Activated CD4-positive, CD25-positive, alpha-beta regulatory T cell treated with anti-CD3 and anti-CD28 coated beads, Interleukin-2, amount 50 U/mL, for 16 hours (primary cell): ENCODE results near the gene DDRGK1.

Experiments used
- DNase-seq: peaks from one replicate; pipeline ENCODE4 v3.0.0-alpha.2; 2020; ENCODE audit warnings: low read depth, low spot score

The DDRGK1 gene

GRCh38 chr20:3204124-3204794 lies at the start of gene DDRGK1:
Gene DDRGK1, minus strand, starts transcription at chr20:3204682. Its CDS starts 55 bp downstream, at chr20:3204627.
- DNase-seq: peak; percentile 77

- DNase-seq: no peak
Measured at GRCh38 chr20:3251806-3252205, 47.3 kb upstream of the DDRGK1 start.

- no peak for DNase-seq
Measured at GRCh38 chr20:3250091-3250504, 45.6 kb upstream of the DDRGK1 start.

GRCh38 chr20:3248993-3249347 lies 44.5 kb upstream of the DDRGK1 start:
- no peak for DNase-seq

- no peak for DNase-seq
Measured at GRCh38 chr20:3248167-3248992, 43.9 kb upstream of the DDRGK1 start.

- DNase-seq: no peak
Measured at GRCh38 chr20:3247638-3248037, 43.2 kb upstream of the DDRGK1 start.

- no peak for DNase-seq
Measured at GRCh38 chr20:3246682-3247081, 42.2 kb upstream of the DDRGK1 start.

GRCh38 chr20:3245711-3246110 lies 41.2 kb upstream of the DDRGK1 start:
- DNase-seq: no peak

GRCh38 chr20:3245156-3245555 lies 40.7 kb upstream of the DDRGK1 start:
- DNase-seq: no peak

- DNase-seq: no peak
Measured at GRCh38 chr20:3244613-3245012, 40.1 kb upstream of the DDRGK1 start.

- no peak for DNase-seq
Measured at GRCh38 chr20:3243718-3244358, 39.4 kb upstream of the DDRGK1 start.

GRCh38 chr20:3242172-3242692 lies 37.8 kb upstream of the DDRGK1 start:
- no peak for DNase-seq

- DNase-seq: no peak
Measured at GRCh38 chr20:3240776-3241363, 36.4 kb upstream of the DDRGK1 start.

GRCh38 chr20:3239867-3240775 lies 35.6 kb upstream of the DDRGK1 start:
- no peak for DNase-seq

GRCh38 chr20:3239026-3239866 lies 34.8 kb upstream of the DDRGK1 start, which contains the start of gene SLC4A11:
Gene SLC4A11, minus strand, starts transcription at chr20:3239190. Its CDS starts 53 bp downstream, at chr20:3239137.
- DNase-seq: no peak

GRCh38 chr20:3238616-3239025 lies 34.1 kb upstream of the DDRGK1 start:
- no peak for DNase-seq

- no peak for DNase-seq
Measured at GRCh38 chr20:3237958-3238615, 33.6 kb upstream of the DDRGK1 start.

- no peak for DNase-seq
Measured at GRCh38 chr20:3237011-3237957, 32.8 kb upstream of the DDRGK1 start.
